ENCODE measurements around the gene VTN.

The VTN gene

GRCh38 chr17:28330671-28331070 is 39.4 kb downstream of the VTN start:
- no peak overlapping the region for H3K4me2 ChIP-seq (ENCODE audit: low read length)
- H2AFZ ChIP-seq (ENCODE audit: low read depth, low read length): no peak overlapping the region
- peaks cover 44% of the 10 kb centered on the region for H3K79me2 ChIP-seq (ENCODE audit: low read length)
- TF ChIP-seq EZH2phosphoT487 (IDR thresholded peaks at IDR 0.05; ENCODE audit: low read depth) (no peak), CTCF (IDR thresholded peaks at IDR 0.05; ENCODE audit: low read depth, low read length) (no peak)
- peaks cover 15% of the 10 kb centered on the region; the same call in 1 of the 2 replicates for H4K20me1 ChIP-seq (ENCODE audit: insufficient read depth, low read length)
- no peaks in the 10 kb centered on the region for H3K27me3 ChIP-seq (ENCODE audit: low read depth, low read length)
- H3K4me3 ChIP-seq (ENCODE audit: low read length): no peak overlapping the region
- H3K9me3 ChIP-seq (ENCODE audit: insufficient read depth, low read length): no peaks in the 10 kb centered on the region
- H3K4me1 ChIP-seq (ENCODE audit: low read length): peaks cover 39% of the 10 kb centered on the region
- no peak overlapping the region for H3K27ac ChIP-seq (ENCODE audit: low read length)
- H3K9ac ChIP-seq (ENCODE audit: low read length): no peak overlapping the region
- peaks cover 35% of the 10 kb centered on the region for H3K36me3 ChIP-seq (replicated peaks; ENCODE audit: low read depth, low read length)

GRCh38 chr17:28328325-28328724 is 41.8 kb downstream of the VTN start:
- Histone ChIP-seq H3K4me3 (ENCODE audit: low read length) (no peak overlapping the region), H3K79me2 (ENCODE audit: low read length) (peaks cover 57% of the 10 kb centered on the region), H3K9ac (ENCODE audit: low read length) (no peak overlapping the region), H2AFZ (ENCODE audit: low read depth, low read length) (no peak overlapping the region), H3K4me2 (ENCODE audit: low read length) (no peak overlapping the region), H3K36me3 (replicated peaks; ENCODE audit: low read depth, low read length) (peaks cover 48% of the 10 kb centered on the region), H3K4me1 (ENCODE audit: low read length) (peaks cover 52% of the 10 kb centered on the region), H3K27ac (ENCODE audit: low read length) (peak overlapping the region; percentile 94; the same call in 1 of the 2 replicates), H4K20me1 (ENCODE audit: insufficient read depth, low read length) (peaks cover 33% of the 10 kb centered on the region), H3K9me3 (ENCODE audit: insufficient read depth, low read length) (no peaks in the 10 kb centered on the region), H3K27me3 (ENCODE audit: low read depth, low read length) (no peaks in the 10 kb centered on the region)
- TF ChIP-seq EZH2phosphoT487 (IDR thresholded peaks at IDR 0.05; ENCODE audit: low read depth) (no peak), CTCF (IDR thresholded peaks at IDR 0.05; ENCODE audit: low read depth, low read length) (no peak)

GRCh38 chr17:28327709-28328108 is 42.4 kb downstream of the VTN start:
- TF ChIP-seq EZH2phosphoT487 (IDR thresholded peaks at IDR 0.05; ENCODE audit: low read depth) (no peak), CTCF (IDR thresholded peaks at IDR 0.05; ENCODE audit: low read depth, low read length) (peak; percentile 16; the same call in 1 of the 2 replicates)
- no peaks in the 10 kb centered on the region for H3K9me3 ChIP-seq (ENCODE audit: insufficient read depth, low read length)
- H3K9ac ChIP-seq (ENCODE audit: low read length): 0 out of 2 replicates have a peak overlapping the region, but pooled peaks have one; percentile 24
- H3K4me3 ChIP-seq (ENCODE audit: low read length): peak overlapping the region; percentile 29
- H3K27ac ChIP-seq (ENCODE audit: low read length): peak overlapping the region; percentile 94
- H3K4me2 ChIP-seq (ENCODE audit: low read length): peak overlapping the region; percentile 62
- peaks cover 53% of the 10 kb centered on the region for H3K36me3 ChIP-seq (replicated peaks; ENCODE audit: low read depth, low read length)
- H2AFZ ChIP-seq (ENCODE audit: low read depth, low read length): no peak overlapping the region
- H3K79me2 ChIP-seq (ENCODE audit: low read length): peaks cover 63% of the 10 kb centered on the region
- H3K4me1 ChIP-seq (ENCODE audit: low read length): peaks cover 58% of the 10 kb centered on the region
- peaks cover 39% of the 10 kb centered on the region for H4K20me1 ChIP-seq (ENCODE audit: insufficient read depth, low read length)
- H3K27me3 ChIP-seq (ENCODE audit: low read depth, low read length): no peaks in the 10 kb centered on the region

GRCh38 chr17:28327031-28327607 is 43.0 kb downstream of the VTN start:
- H3K79me2 ChIP-seq (ENCODE audit: low read length): peaks cover 69% of the 10 kb centered on the region
- H3K36me3 ChIP-seq (replicated peaks; ENCODE audit: low read depth, low read length): peaks cover 55% of the 10 kb centered on the region
- peak overlapping the region; percentile 94 for H3K27ac ChIP-seq (ENCODE audit: low read length)

More at GRCh38 chr17:28327031-28327607, 43.0 kb downstream of the VTN start:
- Histone ChIP-seq H2AFZ (ENCODE audit: low read depth, low read length) (no peak overlapping the region), H3K27me3 (ENCODE audit: low read depth, low read length) (no peaks in the 10 kb centered on the region), H3K9ac (ENCODE audit: low read length) (peak overlapping the region; percentile 45; the same call in 1 of the 2 replicates), H4K20me1 (ENCODE audit: insufficient read depth, low read length) (peaks cover 41% of the 10 kb centered on the region), H3K9me3 (ENCODE audit: insufficient read depth, low read length) (no peaks in the 10 kb centered on the region), H3K4me3 (ENCODE audit: low read length) (peak overlapping the region; percentile 29), H3K4me1 (ENCODE audit: low read length) (peaks cover 63% of the 10 kb centered on the region), H3K4me2 (ENCODE audit: low read length) (peak overlapping the region; percentile 62)
- TF ChIP-seq CTCF (IDR thresholded peaks at IDR 0.05; ENCODE audit: low read depth, low read length) (no peak), EZH2phosphoT487 (IDR thresholded peaks at IDR 0.05; ENCODE audit: low read depth) (no peak)
